Esophagus muscularis mucosa (tissue), 4 donors: ENCODE data around the gene GJB6.

Experiments
- CTCF ChIP-seq, 3 experiments: fragments of 200-600 bp in 2 of 3; fragments of 450-650 bp in 1 of 3; sonication (generic) in 2 of 3; IDR thresholded peaks; one replicate each; pipeline ENCODE4 v1.5.1; 2017 to 2019; ENCODE audit warnings: antibody characterized with exemption in 3 of 3, mild to moderate bottlenecking in 2 of 3, moderate library complexity in 1 of 3
- EP300 ChIP-seq: sonication (generic); formaldehyde crosslinking; IDR thresholded peaks from one replicate; pipeline ENCODE4 v1.6.1; 2017; ENCODE audit warnings: antibody characterized with exemption
- POLR2A ChIP-seq: fragments of 450-650 bp; IDR thresholded peaks from one replicate; pipeline ENCODE4 v1.6.1; 2017; ENCODE audit warnings: antibody characterized with exemption, moderate library complexity, mild to moderate bottlenecking, low read depth
- POLR2AphosphoS5 ChIP-seq, 2 donors: sonication (generic); formaldehyde crosslinking; IDR thresholded peaks; one replicate each; pipeline ENCODE4 v1.6.1; 2017; ENCODE audit warnings: antibody characterized with exemption in 2 of 2

GRCh38 chr13:20198781-20199180 lies 33.3 kb downstream of the GJB6 start:
- TF ChIP-seq POLR2A (no peak), CTCF (IDR thresholded peaks at IDR 0.05) (no peak), POLR2AphosphoS5 (IDR thresholded peaks at IDR 0.05) (no peak), EP300 (no peak)
